ENCODE data around the gene ERN2.
A peak's percentile ranks its signal among the peaks of the same experiment; 100 is the strongest.
"Not testable (repeated sequence)": the region's sequence is repeated elsewhere in the genome, so short reads cannot be mapped to it uniquely, and the experiment has no call there.

The ERN2 gene

DNA sequence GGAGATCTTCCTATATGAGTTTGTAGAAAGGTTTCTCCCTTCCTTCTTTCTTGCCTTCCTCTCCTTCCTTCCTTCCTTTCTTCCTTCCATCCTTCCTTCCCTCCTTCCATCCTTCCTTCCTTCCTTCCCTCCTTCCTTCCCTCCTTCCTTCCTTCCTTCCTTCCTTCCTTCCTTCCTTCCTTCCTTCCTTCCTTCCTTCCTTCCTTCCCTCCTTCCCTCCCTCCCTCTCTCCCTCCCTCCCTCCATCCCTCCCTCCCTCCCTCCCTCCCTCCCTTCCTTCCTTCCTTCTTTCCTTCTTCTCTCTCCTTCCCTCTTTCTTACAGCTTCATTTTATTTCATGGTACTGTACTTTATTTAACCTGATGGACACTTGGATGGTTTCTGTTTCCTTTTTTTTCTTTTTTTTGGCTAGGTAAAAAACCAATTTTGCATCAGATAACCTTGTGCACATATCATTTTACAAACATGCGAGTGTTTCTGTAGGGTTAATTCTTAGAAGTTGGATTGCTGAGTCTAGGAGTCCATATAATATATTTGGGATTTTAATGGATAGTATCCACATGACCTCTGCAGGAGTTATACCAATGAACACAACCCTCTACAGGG, 24.5 kb upstream of the ERN2 start:
- H3K4me1 Mint-ChIP-seq; H3K27ac Mint-ChIP-seq (ENCODE audit: low read depth); H3K9me3 Mint-ChIP-seq; DNase-seq (ENCODE audit: low spot score in 2 of 2); H3K4me3 Mint-ChIP-seq; H3K36me3 Mint-ChIP-seq (ENCODE audit: insufficient read depth); ATAC-seq (replicated peaks; ENCODE audit: extremely low read depth, poor library complexity, severe bottlenecking): not testable (repeated sequence)
- H3K27me3 Mint-ChIP-seq = peaks cover 35% of the 10 kb centered on the region

DNA sequence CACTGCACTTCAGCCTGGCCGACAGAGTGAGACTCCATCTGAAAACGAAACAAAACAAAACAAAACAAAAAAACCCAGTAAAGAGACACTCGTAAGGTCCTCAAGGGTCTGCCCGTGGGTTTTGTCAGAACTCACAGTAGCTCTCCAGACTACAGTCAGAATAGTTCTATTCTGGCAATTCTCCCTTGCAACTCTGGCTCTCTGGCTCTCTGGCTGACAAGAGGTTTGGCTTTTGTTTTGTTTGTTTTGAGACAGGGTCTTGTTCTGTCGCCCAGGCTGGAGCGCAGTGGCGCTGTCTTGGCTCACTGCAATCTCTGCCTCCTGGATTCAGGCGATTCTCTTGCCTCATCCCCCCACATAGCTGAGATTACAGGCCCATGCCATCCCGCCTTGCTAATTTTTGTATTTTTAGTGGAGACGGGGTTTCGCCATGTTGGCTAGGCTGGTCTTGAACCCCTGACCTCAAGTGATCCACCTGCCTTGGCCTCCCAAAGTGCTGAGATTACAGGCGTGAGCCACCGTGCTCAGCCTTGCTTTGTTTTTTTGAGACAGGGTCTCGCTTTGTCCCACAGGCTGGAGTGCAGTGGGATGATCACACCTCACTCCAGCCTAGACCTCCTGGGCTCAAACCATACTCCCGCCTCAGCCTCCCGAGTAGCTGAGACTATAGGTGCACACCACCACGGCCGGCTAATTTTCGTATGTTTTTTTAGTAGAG, 21.3 kb upstream of the ERN2 start:
- H3K4me3 Mint-ChIP-seq = no peak overlapping the region
- H3K27me3 Mint-ChIP-seq = peaks cover 37% of the 10 kb centered on the region
- ATAC-seq (replicated peaks; ENCODE audit: extremely low read depth, poor library complexity, severe bottlenecking) (no peak), DNase-seq (ENCODE audit: low spot score in 2 of 2) (no peak)
- H3K36me3 Mint-ChIP-seq (ENCODE audit: insufficient read depth) = no peaks in the 10 kb centered on the region
- H3K27ac Mint-ChIP-seq (ENCODE audit: low read depth) = no peak overlapping the region
- no peaks in the 10 kb centered on the region for H3K9me3 Mint-ChIP-seq
- H3K4me1 Mint-ChIP-seq = peaks cover 6% of the 10 kb centered on the region

DNA sequence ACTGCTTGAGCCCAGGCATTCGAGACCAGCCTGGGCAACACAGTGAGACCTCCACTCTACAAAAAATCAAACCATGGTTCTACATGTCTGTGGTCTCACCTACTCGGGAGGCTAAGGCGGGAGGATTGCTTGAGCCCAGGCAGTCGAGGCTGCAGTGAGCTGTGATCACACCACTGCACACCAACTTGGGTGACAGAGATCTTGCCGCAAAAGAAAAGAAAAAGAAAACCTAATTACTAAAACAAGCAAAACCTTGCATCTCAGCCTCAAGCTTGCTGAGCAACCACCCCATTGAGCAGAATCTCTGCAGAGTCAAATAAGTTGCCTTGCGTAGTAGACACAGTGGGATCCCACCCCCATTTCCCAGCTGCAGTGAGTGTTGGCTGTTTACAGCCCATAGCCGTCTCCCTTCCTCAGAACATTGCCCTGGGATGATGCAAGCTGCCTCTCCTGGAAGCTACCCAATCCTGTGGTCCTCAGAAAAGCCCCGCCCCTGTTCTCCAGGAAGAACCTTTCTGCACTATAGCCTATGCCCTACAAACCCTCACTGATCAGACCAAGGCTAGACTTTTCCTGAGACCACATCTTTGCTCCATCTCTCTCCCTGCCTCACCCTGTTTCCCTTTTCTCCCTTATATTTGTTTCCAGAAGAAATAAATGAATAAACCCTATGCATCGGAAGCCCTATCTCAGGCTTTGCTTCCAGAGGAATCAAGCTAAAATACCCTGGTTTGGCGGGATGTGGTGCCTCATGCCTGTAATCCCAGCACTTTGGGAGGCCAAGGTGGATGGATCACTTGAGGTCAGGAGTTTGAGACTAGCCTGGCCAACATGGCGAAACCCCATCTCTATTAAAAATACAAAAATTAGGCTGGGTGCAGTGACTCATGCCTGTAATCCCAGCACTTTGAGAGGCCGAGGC, 16.7 kb upstream of the ERN2 start:
- peaks cover 19% of the 10 kb centered on the region for H3K27me3 Mint-ChIP-seq
- H3K4me1 Mint-ChIP-seq = peaks cover 6% of the 10 kb centered on the region
- ATAC-seq (replicated peaks; ENCODE audit: extremely low read depth, poor library complexity, severe bottlenecking) (no peak), DNase-seq (ENCODE audit: low spot score in 2 of 2) (no peak)
- H3K9me3 Mint-ChIP-seq = no peaks in the 10 kb centered on the region
- no peak overlapping the region for H3K27ac Mint-ChIP-seq (ENCODE audit: low read depth)
- H3K36me3 Mint-ChIP-seq (ENCODE audit: insufficient read depth) = no peaks in the 10 kb centered on the region
- H3K4me3 Mint-ChIP-seq = no peak overlapping the region

DNA sequence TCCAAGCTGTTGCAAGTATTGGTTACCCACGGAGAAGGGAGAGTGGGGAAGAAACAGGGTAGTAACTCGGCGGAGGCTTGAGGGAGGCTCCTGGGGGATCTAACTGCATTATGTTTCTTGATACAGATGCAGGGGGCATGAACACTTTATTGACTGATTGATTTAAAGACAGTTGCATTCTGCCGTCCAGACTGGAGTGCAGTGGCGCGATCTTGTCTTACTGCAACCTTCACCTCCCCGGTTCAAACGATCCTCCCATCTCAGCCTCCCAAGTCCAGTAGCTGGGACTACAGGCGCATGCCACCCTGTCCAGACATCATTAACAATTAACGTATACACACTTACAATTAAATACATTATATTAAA, 15.1 kb upstream of the ERN2 start:
- Mint-ChIP-seq H3K27ac (ENCODE audit: low read depth) (no peak overlapping the region), H3K4me3 (peak overlapping the region; percentile 31), H3K9me3 (no peaks in the 10 kb centered on the region), H3K4me1 (peaks cover 6% of the 10 kb centered on the region), H3K36me3 (ENCODE audit: insufficient read depth) (no peaks in the 10 kb centered on the region), H3K27me3 (peaks cover 27% of the 10 kb centered on the region)
- DNase-seq (ENCODE audit: low spot score in 2 of 2) (no peak), ATAC-seq (replicated peaks; ENCODE audit: extremely low read depth, poor library complexity, severe bottlenecking) (no peak)

DNA sequence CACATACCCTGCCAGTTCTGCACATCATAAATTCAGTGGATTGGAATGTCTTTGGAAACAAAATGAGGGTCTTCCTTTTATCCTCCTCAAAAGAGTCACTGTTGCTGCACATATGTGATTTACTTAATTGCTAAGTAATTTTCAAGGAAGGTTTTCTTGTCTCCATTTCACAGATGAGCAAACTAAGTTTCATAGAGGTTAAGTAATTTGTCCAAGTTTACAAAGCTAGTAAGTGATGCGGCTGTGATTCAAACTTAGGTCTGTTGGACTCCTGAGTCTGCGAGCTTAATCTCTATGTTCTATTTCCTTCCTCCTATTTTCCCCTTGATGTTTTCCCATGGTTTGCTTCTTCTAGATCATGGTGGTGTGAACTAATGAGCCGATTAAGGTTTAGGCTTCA, 13.7 kb upstream of the ERN2 start:
- no peak overlapping the region for H3K4me3 Mint-ChIP-seq
- no peaks in the 10 kb centered on the region for H3K36me3 Mint-ChIP-seq (ENCODE audit: insufficient read depth)
- DNase-seq (ENCODE audit: low spot score in 2 of 2) = no peak
- H3K27ac Mint-ChIP-seq (ENCODE audit: low read depth) = no peak overlapping the region
- no peaks in the 10 kb centered on the region for H3K9me3 Mint-ChIP-seq
- peaks cover 6% of the 10 kb centered on the region for H3K4me1 Mint-ChIP-seq
- H3K27me3 Mint-ChIP-seq = peaks cover 21% of the 10 kb centered on the region
- no peak for ATAC-seq (replicated peaks; ENCODE audit: extremely low read depth, poor library complexity, severe bottlenecking)

DNA sequence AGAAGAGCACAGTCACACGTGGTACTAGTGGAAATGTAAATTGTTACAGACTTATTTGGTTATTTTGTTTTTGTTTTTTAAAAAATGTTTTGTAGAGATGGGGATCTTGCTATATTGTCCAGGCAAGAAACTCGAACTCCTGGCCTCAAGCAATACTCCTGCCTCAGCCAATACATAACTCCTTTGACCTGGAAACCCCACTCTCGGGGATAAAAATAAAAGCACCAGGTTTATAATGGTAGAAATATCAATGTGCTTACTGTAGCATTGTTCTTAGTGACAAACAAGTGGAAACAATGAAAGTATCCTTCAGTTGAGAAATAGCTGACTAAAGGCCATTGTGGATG, 11.7 kb upstream of the ERN2 start:
- no peaks in the 10 kb centered on the region for H3K9me3 Mint-ChIP-seq
- ATAC-seq (replicated peaks; ENCODE audit: extremely low read depth, poor library complexity, severe bottlenecking) (no peak), DNase-seq (ENCODE audit: low spot score in 2 of 2) (no peak)
- H3K4me3 Mint-ChIP-seq = no peak overlapping the region
- H3K27ac Mint-ChIP-seq (ENCODE audit: low read depth) = no peak overlapping the region
- no peaks in the 10 kb centered on the region for H3K36me3 Mint-ChIP-seq (ENCODE audit: insufficient read depth)
- peaks cover 6% of the 10 kb centered on the region for H3K4me1 Mint-ChIP-seq
- peaks cover 14% of the 10 kb centered on the region for H3K27me3 Mint-ChIP-seq

DNA sequence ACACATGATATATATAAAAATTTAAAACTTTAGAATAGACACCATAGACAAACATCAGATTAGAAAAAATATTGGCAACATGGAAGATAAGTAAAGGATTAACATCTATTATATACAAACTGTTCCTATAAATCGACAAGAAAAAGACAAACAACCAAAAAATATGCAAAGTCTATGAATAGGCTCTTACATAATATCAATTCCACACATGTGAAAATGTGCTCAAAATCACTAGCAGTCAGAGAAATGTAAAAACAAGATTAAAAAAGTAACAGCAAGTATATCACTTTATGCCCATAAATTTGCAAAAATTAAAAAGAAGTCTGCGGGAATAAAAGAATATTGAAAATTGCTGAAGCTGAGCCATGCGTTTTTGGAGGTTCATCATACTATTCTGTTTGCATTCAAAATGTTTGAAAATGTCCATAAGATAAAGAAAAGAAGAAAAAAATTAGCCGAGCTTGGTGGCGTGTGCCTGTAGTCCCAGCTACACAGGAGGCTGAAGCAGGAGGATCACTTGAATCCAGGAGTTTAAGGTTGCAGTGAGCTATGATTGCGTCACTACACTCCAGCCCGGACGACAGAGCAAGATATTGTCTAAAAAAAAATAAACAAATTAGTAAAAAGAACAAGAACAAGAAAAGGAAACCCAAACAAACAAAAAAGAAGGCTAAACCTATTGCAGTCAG, 11.2 kb upstream of the ERN2 start:
- DNase-seq (ENCODE audit: low spot score in 2 of 2) = no peak
- Mint-ChIP-seq H3K27me3 (peaks cover 9% of the 10 kb centered on the region), H3K9me3 (no peaks in the 10 kb centered on the region), H3K27ac (ENCODE audit: low read depth) (no peak overlapping the region), H3K4me3 (no peak overlapping the region), H3K4me1 (peaks cover 6% of the 10 kb centered on the region), H3K36me3 (ENCODE audit: insufficient read depth) (no peaks in the 10 kb centered on the region)
- ATAC-seq (replicated peaks; ENCODE audit: extremely low read depth, poor library complexity, severe bottlenecking) = no peak

DNA sequence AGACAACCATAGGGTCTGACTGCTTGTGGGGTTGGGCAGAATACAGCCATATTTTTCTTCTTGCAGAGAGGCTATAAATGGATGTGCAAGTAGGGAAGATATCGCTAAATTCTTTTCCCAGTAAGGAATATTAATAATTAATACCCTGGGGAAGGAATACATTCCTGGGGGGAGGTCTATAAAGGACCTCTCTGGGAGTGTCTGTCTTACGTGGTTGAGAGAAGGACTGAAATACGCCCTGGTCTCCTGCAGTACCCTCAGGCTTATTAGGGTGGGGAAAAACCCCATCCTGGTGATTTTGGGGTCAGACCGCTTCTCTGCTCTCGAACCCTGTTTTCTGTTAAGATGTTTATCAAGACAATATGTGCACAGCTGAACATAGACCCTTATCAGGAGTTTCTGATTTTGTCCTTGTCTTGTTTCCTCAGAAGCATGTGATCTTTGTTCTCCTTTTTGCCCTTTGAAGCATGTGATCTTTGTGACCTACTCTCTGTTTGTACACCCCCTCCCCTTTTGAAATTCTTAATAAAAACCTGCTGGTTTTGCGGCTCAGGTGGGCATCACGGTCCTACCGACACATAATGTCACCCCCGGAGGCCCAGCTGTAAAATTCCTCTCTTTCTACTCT, 9.7 kb upstream of the ERN2 start:
- H3K9me3 Mint-ChIP-seq; H3K27ac Mint-ChIP-seq (ENCODE audit: low read depth); ATAC-seq (replicated peaks; ENCODE audit: extremely low read depth, poor library complexity, severe bottlenecking); H3K4me3 Mint-ChIP-seq; H3K36me3 Mint-ChIP-seq (ENCODE audit: insufficient read depth); DNase-seq (ENCODE audit: low spot score in 2 of 2); H3K4me1 Mint-ChIP-seq: not testable (repeated sequence)
- H3K27me3 Mint-ChIP-seq = peaks cover 15% of the 10 kb centered on the region

DNA sequence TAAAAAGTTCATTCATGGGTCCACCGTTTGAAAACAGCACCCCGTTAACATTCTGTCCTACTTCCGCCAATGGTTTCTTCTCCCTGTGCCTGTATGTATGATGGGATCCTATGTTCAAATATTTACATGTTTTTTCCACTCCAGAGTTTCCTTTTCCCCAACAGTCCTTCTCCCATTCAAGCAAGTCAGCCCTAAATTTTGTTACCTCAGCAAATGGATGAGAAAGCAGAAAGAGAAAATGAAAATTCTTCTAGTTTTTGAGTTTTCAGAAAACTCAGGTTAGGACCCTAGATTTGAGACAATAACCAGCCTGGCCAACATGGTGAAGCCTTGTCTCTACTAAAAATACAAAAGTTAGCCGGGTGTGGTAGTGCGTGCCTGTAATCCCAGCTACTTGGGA, 3.5 kb upstream of the ERN2 start:
- ATAC-seq (replicated peaks; ENCODE audit: extremely low read depth, poor library complexity, severe bottlenecking) = no peak
- no peak for DNase-seq (ENCODE audit: low spot score in 2 of 2)
- H3K27me3 Mint-ChIP-seq = peaks cover 52% of the 10 kb centered on the region
- H3K9me3 Mint-ChIP-seq = no peaks in the 10 kb centered on the region
- no peaks in the 10 kb centered on the region for H3K36me3 Mint-ChIP-seq (ENCODE audit: insufficient read depth)
- no peak overlapping the region for H3K27ac Mint-ChIP-seq (ENCODE audit: low read depth)
- H3K4me3 Mint-ChIP-seq = no peak overlapping the region
- no peaks in the 10 kb centered on the region for H3K4me1 Mint-ChIP-seq

DNA sequence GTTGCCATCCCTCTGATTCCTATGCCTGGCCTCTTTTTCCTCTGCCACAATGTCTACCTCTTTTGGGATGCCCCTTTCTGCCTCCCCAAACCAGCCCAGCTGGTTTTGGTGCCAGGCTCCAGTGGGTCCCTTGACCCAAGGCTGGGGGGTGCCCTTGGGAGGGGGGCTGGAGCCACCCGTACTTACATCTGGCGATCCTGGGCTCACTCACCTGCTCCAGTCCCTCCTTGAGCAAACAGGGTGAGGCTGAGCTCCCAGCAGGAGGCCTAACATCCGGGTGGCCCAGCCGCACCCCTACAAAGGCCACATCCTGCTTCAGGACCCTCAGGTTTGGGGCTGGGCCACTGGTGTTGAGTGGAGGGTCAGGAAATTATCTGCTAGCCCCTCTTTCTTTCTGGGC, 1.2 kb downstream of the ERN2 start:
- no peak for DNase-seq (ENCODE audit: low spot score in 2 of 2)
- no peak overlapping the region for H3K4me3 Mint-ChIP-seq

DNA sequence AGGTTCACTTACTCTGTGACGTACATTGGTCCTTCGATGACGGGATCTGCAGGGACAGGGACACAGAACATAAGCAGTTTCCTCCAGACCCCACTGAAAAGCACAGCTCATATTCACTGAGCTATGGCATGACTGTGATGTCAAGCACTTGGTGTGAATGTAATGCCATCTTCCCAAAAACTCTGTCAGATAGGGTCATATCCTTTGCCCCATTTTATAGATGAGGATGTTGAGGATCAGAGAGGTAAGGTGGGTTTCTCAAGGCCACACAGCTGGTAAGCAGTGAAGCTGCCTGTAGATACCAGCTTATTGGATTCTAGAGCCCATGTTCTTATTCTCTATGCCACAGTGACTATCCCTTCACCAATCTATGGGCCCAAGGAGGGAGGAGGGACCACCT, 2.5 kb downstream of the ERN2 start:
- peaks cover 50% of the 10 kb centered on the region for H3K27me3 Mint-ChIP-seq
- H3K36me3 Mint-ChIP-seq (ENCODE audit: insufficient read depth) = no peaks in the 10 kb centered on the region
- no peak for ATAC-seq (replicated peaks; ENCODE audit: extremely low read depth, poor library complexity, severe bottlenecking)

More for the DNA sequence above, 1.2 kb downstream of the ERN2 start:
- Mint-ChIP-seq H3K4me1 (no peaks in the 10 kb centered on the region), H3K9me3 (no peaks in the 10 kb centered on the region), H3K27ac (ENCODE audit: low read depth) (no peak overlapping the region), H3K36me3 (ENCODE audit: insufficient read depth) (no peaks in the 10 kb centered on the region), H3K27me3 (peaks cover 54% of the 10 kb centered on the region)
- no peak for ATAC-seq (replicated peaks; ENCODE audit: extremely low read depth, poor library complexity, severe bottlenecking)

DNA sequence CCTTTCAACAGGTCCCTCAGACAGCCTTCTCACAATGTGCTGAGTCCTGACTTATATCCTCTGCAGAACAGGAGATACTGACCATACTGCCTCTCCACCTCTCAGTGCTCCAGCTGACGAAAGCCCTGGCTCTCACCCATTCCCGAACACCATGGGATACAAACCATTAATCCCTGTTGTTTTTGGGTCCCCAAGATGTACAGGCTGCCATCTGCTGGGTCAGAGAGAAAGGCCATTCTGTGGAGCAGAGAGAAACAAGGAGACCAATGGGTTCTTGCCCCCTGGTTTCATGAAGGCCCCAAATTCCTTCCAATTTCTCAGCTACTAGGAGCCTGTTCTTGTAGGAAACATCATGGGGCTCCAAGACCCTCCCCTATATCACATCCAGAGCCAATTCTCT, 3.0 kb downstream of the ERN2 start:
- H3K27me3 Mint-ChIP-seq = peaks cover 50% of the 10 kb centered on the region
- no peak overlapping the region for H3K27ac Mint-ChIP-seq (ENCODE audit: low read depth)
- no peaks in the 10 kb centered on the region for H3K4me1 Mint-ChIP-seq
- no peak overlapping the region for H3K4me3 Mint-ChIP-seq
- ATAC-seq (replicated peaks; ENCODE audit: extremely low read depth, poor library complexity, severe bottlenecking) (no peak), DNase-seq (ENCODE audit: low spot score in 2 of 2) (no peak)
- no peaks in the 10 kb centered on the region for H3K36me3 Mint-ChIP-seq (ENCODE audit: insufficient read depth)
- H3K9me3 Mint-ChIP-seq = no peaks in the 10 kb centered on the region

More for the DNA sequence above, 2.5 kb downstream of the ERN2 start:
- Mint-ChIP-seq H3K4me1 (no peaks in the 10 kb centered on the region), H3K9me3 (no peaks in the 10 kb centered on the region), H3K4me3 (no peak overlapping the region), H3K27ac (ENCODE audit: low read depth) (no peak overlapping the region)
- DNase-seq (ENCODE audit: low spot score in 2 of 2) = no peak

Data from central memory CD8-positive, alpha-beta T cell (primary cell).